Esophagus squamous epithelium (tissue), 4 donors: ENCODE measurements around the gene DIS3L2.

Experiments used
- POLR2A ChIP-seq, 4 donors: fragments of 450-650 bp; IDR thresholded peaks; one replicate each; pipeline ENCODE4 v1.6.1; 2017; ENCODE audit warnings: antibody characterized with exemption in 4 of 4, mild to moderate bottlenecking in 4 of 4, moderate library complexity in 3 of 4
- TF ChIP-seq, protein P1 (sequence below), 6 experiments: fragments of 450-650 bp in 4 of 6; fragments of 200-600 bp in 2 of 6; sonication (generic) in 2 of 6; IDR thresholded peaks; one replicate each; pipeline ENCODE4 v1.5.1; 2016 to 2019; ENCODE audit warnings: antibody characterized with exemption in 6 of 6, mild to moderate bottlenecking in 4 of 6, moderate library complexity in 4 of 6

DNA sequence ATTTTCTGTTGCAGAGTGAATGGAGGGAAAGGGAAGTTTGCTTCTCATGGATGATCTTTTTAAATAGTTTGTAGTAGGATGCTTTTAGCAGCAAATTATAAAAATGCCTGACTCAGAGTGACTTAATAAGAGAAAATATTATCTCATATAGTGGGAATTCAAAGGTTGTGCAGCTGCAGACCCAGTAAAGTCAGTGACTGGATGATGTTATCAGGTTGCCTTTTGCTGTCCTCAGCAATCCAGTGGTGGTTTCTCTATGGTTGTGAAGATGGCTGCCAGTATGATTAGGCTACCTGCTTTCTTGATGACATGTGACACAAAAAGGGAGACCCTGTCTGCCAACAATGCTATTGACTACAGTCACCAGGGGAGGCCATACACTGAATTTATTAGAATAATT, 184.8 kb downstream of the DIS3L2 start:
- TF ChIP-seq, protein P1, sequence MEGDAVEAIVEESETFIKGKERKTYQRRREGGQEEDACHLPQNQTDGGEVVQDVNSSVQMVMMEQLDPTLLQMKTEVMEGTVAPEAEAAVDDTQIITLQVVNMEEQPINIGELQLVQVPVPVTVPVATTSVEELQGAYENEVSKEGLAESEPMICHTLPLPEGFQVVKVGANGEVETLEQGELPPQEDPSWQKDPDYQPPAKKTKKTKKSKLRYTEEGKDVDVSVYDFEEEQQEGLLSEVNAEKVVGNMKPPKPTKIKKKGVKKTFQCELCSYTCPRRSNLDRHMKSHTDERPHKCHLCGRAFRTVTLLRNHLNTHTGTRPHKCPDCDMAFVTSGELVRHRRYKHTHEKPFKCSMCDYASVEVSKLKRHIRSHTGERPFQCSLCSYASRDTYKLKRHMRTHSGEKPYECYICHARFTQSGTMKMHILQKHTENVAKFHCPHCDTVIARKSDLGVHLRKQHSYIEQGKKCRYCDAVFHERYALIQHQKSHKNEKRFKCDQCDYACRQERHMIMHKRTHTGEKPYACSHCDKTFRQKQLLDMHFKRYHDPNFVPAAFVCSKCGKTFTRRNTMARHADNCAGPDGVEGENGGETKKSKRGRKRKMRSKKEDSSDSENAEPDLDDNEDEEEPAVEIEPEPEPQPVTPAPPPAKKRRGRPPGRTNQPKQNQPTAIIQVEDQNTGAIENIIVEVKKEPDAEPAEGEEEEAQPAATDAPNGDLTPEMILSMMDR (IDR thresholded peaks at IDR 0.05), result no peak
- TF ChIP-seq POLR2A (IDR thresholded peaks at IDR 0.05), result no peak
